Measurements from ENCODE around the gene RAVER2.
A peak's percentile ranks its signal among the peaks of the same experiment; 100 is the strongest.
"Not testable (repeated sequence)": the region's sequence is repeated elsewhere in the genome, so short reads cannot be mapped to it uniquely, and the experiment has no call there.

Gene RAVER2

DNA sequence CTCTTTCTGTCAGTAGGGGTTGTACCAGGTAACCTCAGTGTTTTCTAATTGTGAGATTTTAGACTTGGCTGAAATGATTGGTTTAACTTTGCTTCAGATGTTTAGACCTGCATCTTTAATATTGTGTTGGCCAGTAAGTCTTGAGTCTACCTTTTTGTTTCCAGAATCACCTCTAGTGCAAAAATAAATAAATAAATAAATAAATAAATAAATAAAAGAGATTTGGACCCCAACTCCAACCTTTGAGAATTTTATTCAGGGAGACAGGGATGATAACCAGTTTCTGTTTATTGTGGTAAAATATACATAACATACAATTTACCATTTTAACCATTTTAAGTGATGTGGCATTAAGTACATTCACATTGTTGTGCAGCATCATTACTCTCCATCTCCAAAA lies 64.4 kb downstream of the RAVER2 start:
- no peak for DNase-seq (ENCODE audit: low read depth in 2 of 2)

DNA sequence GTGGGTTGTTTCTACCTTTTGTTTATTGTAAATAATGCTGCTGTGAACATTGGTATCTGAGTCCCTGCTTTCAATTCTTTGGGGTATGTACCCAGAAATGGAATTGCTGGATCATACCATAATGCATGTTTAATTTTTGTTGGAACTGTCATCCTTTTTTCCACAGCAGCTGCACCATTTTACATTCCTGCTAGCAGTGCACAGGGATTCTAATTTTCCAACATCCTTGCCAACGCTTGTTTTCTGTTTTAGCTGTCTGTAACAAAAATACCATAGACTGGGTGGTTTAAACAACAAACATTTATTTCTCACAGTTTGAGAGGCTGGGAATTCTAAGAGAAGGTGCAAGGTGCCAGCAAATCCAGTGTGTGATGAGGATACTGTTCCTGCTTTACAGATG lies 65.1 kb downstream of the RAVER2 start:
- no peak for DNase-seq (ENCODE audit: low read depth in 2 of 2)

DNA sequence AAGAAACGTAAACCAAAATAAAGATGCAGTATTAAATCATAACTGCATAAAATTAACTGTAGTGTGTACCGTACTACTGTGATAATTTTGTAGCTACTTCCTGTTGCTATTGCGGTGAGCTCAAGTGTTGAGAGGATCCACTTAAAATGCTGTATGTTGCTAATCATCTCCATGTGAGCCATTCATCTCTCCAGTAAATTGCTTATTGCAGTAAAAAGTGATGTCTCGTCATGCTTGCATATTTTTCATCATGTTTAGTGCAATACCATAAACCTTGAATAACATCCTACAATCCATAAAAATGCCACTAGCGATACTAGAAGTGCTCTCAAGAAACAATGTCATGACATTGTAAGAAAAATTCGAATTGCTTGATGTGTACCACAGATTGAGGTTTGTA lies 66.3 kb downstream of the RAVER2 start:
- no peak for DNase-seq (ENCODE audit: low read depth in 2 of 2)

DNA sequence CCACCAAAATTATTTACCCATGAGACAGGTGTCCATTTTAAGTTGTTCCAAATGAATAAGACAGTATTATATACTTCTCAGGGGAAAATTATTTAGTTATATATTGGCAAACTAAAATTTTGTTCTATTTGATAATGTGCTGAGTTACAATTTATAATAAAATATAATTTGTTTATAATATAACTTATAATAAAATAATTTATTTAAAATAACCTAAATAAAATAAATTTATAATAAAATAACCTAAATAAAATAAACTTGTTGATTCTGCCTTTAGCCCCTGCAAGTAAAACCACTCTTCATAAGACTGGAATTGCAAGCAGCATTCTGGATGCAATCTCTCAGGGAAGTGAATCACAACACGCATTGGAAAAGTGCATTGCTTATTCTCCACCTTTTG lies 69.6 kb downstream of the RAVER2 start:
- DNase-seq (ENCODE audit: low read depth in 2 of 2), result no peak

DNA sequence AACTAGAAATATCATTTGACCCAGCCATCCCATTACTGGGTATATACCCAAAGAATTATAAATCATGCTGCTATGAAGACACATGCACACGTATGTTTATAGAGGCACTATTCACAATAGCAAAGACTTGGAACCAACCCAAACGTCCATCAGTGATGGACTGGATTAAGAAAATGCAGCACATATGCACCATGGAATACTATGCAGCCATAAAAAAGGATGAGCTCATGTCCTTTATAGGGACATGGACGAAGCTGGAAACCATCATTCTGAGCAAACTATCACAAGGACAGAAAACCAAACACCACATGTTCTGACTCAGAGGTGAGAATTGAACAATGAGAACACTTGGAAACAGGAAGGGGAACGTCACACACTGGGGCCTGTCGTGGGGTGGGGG lies 72.5 kb downstream of the RAVER2 start:
- DNase-seq (ENCODE audit: low read depth in 2 of 2), result not testable (repeated sequence)

DNA sequence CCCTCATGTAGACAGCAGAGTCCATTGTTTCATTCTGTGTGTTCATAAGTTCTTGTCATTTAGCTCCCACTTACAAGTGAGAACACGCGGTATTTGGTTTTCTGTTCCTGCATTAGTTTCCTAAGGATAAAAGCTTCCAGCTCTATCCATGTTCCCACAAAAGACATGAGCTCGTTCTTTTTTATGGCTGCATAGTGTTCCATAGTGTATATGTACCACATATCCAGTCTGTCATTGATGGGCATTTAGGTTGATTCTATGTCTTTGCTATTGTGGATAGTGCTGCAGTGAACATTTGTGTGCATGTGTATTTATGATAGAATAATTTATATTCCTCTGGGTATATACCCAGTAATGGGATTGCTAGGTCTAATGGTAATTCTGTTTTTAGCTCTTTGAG lies 75.7 kb downstream of the RAVER2 start:
- not testable (repeated sequence) for DNase-seq (ENCODE audit: low read depth in 2 of 2)

DNA sequence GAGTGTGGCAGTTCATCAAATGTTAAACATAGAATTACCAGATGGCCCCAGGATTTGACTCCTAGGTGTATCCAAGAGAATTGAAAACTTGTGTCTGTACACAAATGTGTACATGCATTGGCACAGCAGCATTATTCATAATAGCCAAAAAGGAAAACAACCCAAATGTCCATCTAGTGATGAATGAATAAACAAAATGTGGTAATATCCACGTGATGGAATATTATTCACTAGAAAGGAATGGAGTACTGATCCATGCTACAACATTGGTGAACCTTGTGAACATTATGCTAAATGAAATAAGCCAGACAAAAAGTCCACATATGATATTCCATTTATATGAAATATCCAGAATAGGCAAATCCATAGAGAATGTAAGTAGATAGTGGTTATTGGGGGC lies 77.7 kb downstream of the RAVER2 start:
- DNase-seq (ENCODE audit: low read depth in 2 of 2), result no peak

DNA sequence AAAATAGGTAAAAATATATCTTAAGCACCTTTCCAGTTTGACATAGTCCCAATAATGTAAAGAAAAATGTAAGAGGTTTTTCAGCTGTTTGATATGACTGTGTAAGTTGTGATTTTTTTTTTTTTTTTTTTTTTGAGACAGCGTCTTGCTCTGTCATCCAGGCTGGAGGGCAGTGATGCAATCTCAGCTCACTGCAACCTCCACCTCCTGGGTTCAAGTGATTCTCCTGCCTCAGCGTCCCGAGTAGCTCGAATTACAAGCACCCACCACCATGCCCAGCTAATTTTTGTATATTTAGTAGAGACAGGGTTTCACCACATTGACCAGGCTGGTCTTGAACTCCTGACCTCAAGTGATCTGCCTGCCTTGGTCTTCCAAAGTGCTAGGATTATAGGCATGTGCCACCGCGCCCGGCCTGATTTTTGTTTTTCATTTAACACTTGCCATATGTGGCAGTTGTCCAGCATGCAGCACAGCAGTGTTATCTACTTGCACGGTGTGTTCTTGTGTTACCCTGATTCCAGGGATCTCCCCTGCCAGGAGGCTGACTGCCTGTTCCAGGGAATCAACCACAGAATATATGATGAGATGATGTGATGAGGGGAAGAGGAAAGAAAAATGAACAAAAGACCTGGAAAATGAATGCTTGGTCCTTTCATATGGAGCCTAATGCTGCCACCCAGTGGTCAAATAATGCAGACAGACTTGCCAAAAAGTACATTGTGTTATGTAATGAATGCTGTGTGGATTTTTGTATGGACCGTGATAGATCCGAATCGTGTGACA lies 79.0 kb downstream of the RAVER2 start:
- DNase-seq (ENCODE audit: low read depth in 2 of 2), result peak; percentile 20 to 26

DNA sequence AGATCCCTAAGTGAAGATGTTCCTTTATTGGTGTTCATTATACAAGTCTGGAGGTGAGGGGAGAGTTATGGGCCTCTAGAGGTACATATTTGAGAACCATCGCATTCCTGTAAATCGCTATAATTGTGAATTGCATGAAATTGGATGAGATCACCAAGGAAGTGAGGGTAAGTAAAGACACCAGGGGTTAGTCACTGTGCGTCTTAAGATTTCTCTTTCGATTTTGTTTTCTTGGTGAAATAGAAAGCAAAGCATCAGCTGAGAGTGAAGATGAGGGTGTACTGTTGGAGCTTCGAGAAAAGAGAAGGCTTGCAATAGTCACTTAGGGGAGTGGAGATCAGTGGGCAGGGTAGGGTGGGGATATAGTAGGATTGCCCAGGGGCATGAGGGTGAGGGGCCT lies 82.1 kb downstream of the RAVER2 start:
- DNase-seq (ENCODE audit: low read depth in 2 of 2), result no peak

DNA sequence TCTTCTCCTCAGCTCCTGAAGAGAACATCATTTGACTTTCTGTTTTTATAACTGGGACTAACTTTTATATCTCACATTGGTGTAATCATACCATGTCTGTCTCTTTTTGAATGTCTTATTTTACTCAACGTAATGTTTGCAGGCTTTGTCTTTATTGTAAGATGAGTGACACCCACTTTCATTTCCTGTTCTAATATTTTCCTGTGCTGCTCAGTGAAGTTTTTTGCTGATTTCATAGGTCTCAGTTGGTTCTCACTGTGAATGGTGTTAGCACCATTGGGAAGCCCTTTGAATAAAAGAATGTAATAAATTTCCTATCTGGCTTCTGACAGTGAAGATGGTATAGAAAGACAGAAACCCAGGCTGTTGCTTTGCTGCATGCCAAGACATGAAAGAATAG lies 84.0 kb downstream of the RAVER2 start:
- DNase-seq (ENCODE audit: low read depth in 2 of 2), result no peak

DNA sequence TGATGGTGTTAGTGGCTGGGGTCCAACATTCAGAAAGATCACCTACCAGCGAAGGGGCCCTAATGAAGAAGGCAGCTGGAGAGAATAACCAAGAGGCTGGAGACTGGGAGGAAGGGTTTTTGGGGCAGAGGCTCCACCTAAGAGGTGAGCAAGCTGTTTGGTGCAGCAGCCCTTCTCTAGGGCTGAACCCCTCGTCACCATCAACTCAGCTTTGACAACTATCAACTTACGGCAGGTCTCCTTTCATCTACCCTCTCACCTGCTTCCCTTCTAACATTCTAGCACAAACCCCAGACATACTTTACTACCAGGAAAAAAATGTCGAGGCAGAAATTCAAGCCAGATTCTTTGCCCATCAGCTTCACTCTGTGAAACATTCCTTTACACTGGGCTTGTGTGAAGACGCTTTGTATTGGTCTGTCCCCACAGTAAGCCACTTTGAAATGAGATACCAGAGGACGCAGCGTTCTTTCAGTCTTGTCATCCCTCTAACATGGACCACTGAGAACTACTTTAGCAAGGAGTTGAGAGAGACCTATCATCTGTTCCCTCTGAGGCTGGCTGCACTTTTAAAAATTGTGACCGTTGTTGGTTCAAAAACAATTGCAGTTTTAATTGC lies 84.6 kb downstream of the RAVER2 start:
- no peak for DNase-seq (ENCODE audit: low read depth in 2 of 2)

DNA sequence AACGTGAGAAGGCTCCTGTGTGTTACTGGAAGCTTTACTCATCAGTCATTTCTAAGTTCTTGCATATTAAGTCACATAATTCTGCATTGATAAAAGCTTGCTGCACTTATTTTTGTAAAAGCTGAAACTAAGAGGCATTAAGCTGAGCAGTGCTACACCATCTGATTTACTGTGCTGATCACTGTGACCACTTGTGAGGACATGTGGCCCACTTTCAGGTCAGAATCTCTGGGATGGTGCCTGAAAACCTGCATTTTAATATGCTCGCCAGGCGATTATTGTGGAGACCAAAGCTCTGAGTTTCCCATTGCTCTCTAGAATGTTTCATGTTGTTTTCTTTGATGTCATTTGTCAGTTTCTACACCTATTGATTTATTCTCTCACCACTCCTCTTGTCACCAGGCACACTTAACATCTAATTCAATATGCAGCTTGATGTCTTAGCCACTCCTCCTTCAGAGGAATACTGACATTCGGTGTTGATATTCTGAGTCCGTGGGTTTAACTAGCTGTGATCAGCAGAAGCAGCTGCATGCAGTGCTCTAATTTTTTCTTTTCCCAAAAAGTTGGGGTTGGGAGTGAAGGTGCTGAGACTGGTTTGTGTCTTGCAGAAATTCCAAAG lies 85.3 kb downstream of the RAVER2 start:
- DNase-seq (ENCODE audit: low read depth in 2 of 2), result no peak

DNA sequence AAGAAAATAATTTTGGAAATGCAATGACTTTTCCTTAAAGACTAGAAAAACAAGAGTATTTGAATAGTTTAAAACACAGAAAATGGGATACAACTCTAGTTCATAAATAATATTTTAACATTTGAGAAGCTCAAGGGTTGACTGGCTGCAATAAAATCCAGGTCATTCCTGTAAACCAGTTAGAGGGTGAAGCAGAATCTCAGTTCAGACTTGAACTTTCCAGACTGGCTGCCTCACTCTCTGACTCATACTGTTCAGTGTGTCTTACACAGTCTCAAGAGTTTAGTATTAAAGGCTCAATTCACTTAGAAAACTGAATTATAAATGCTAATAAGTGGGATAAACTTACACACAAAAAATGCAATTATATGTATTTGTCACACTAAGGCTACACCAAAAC lies 89.9 kb downstream of the RAVER2 start:
- DNase-seq (ENCODE audit: low read depth in 2 of 2), result no peak

DNA sequence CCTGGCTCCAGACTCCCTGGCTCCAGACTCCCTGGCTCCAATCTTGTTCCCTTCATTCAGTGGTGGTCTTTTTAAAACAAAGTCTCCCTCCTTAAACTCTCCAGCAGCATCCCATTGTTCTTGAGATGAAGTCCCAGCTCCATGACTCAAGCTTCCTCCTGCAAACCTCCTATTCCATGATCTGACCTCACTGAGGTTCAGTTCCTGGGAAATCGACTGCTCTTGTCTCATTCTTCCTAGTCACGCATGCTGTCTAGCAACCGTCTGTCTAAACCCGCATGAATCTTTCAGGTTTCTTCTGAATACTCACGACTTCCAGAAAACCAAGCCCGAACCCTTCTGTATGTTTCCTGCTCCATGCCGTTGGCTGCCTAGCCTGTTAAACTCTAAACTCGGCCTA lies 91.9 kb downstream of the RAVER2 start:
- DNase-seq (ENCODE audit: low read depth in 2 of 2), result no peak

DNA sequence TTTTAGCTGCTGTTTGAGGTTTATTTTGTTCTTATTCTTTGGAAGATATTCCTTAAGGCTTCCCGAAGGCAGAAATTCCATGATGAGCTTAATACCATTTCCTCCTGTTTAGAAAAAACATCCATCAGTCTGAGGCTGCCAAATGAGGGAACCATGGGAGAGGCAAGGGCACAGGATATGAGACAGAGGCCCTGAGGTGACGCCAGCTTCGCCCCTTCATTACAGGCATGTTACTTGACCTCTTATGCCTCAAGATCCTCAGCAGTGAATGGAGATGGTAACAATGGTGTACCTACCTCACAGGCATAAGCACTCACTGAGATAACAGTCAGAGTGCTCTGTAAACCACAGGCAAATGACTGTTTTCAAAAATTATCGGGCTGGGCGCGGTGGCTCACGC lies 93.6 kb downstream of the RAVER2 start:
- no peak for DNase-seq (ENCODE audit: low read depth in 2 of 2)

DNA sequence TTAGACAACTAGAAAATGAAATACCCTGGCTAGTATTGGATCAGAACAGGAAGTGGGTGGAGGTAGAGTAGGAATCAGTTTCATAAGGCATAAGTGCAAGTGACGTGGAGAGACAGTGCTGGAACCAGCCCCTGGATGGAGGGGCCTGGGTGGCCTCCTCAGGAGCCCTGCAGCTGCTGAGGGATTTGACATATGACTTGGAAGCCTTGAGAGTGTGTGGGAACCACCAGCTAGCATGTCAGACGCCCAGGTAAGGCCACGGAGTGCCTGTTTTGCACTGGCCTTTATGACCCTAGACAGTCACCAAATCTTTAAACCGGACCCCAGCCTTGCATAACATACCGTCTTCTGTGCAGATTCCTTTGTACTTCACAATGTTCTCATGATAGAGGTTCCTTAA lies 94.4 kb downstream of the RAVER2 start:
- DNase-seq (ENCODE audit: low read depth in 2 of 2), result no peak

DNA sequence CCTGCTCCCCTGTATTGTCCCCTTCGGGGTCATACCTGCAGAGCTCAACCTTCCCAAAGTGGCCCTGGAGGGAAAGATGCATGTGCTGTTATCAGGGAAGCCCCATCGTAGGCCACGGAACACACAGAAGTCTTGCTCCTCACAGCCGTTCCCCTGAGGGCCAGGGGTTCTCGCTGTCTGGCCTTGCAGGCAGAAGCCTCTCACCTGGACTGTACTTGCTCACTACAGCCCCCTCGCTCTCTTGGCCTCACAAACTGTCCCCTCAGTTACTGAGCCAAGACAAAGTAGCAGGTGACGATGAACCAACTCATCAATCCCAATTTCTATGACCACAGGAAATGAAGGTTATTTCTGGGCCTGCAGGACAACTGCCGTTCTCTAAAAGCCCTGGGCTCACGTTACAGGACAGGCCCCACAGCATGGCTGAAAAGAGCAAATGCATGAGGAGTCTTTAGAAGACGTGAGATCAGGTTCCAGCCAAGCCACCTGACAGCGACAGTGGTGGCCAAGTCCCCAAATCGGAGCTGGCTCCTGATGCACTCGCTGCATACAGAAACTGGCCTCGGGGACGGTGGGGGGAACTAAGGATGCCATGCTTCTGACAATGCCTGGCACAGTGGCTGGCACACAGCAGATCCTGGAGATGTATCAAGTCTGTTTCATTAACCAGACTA lies 95.0 kb downstream of the RAVER2 start:
- DNase-seq (ENCODE audit: low read depth in 2 of 2), result no peak

DNA sequence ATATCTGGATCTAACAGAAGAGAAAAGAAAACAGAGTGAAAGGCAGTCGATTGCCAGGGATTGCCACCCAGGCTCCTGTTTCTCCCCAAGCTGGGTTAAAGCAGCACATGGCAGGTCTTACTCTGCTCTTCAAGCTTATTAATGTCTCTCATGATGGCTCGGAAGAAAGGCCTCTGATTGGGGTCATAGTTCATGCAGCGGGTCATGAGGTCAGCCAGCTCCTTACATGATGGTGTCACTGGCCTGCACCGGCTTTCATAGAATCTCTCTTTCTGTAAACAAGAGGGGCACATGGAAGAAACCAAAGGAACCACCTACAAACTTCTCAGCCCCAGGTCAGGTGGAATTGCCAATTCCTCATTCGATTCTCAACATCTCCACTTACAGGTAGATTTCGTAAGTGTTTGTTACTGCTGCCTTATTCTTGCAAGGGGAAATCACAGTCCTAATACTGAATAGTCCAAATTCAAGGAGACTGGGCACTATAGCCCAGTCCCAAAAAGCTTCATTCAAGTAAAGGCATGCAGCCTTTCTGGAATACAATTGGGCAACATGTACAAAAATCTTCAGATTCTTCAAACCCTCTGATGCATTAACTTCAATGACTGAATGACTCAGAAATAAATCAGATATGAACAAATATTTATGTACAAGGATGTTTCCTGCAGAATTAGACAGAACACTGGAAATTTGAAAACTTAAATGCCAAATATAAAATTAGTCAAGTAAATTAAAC lies 96.6 kb downstream of the RAVER2 start:
- no peak for DNase-seq (ENCODE audit: low read depth in 2 of 2)

DNA sequence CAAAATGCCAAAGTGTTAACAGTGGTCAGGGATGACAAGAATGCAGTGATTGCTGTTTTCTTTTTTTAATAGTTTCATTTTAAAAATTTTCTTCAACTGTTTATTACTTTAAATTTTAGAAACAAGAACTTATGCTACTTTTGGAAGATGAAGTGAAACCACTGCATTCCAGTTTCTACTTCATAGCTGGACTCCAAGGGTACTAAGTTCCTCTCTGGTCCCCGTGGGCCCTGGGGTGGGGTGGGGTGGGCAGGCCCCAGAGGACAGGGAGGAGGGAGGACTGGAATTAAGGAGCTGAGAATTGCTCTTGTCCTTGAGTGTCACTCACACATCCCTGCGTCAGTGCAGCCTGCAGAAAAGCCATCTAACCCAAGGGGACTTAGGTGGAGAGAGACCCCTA lies 97.3 kb downstream of the RAVER2 start:
- DNase-seq (ENCODE audit: low read depth in 2 of 2), result no peak

DNA sequence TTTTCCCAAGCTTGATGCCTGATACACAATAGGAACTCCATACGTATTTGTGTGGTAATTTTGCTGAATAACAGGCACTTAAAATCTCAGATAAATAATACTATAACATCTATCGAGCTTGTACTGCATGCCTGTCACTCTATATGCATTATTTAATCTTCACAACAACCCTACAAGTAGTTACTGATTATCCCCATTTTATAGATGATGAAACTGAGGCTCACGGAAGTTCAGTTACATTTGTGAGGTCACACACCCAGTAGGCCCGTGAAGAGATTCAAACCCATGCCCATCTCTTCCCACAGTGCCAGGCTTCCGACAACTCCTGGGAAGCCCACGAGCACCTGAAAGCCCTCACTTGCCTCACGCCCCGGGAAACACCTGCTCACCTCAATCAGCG lies 98.8 kb downstream of the RAVER2 start:
- DNase-seq (ENCODE audit: low read depth in 2 of 2), result no peak

DNA sequence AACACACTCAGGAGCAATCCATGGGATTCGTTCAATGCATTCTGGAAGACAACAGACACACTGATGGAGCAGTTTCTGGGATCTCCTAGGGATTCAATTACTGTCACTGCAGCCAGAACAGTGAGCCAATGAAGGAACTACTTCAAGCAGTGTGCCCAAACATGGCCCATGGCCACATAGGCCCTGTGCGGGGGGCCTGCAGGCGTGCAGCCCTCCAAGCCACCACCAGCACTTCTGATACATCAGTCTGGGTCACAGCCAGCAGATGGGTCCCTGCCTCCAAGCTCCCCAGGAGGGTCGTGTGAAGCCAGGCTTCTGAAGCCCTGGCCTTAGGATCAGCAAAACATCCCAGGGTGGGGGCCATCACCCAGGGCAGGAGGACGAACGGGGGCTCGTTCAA lies 99.3 kb downstream of the RAVER2 start:
- DNase-seq (ENCODE audit: low read depth in 2 of 2), result no peak

DNA sequence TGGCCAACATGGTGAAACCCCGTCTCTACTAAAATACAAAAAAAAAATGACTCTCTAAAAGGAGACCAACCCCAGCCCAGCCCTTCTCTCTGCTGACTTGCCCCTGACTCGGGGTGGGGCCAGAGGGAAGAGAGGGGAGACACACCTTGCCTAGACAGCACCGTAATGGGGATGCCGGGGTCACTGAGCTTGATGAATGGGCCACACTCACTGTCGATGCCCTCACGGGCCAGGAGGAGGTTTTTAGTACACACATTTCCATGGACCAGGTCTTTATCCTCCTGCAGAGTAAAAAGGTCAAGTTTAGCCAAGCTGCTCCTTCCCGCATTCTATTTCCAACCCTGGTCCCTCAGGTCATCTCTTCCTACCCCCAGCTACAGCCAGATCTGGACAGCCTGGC lies 99.7 kb downstream of the RAVER2 start:
- no peak for DNase-seq (ENCODE audit: low read depth in 2 of 2)
